ENCODE results near the gene STARD10. TPM values are rescaled to one million over a fixed set of nuclear protein-coding genes. Genes with fewer than 3 reads are reported as not detected.
A peak's percentile ranks its signal among the peaks of the same experiment; 100 is the strongest.

Gene STARD10
- total RNA-seq, 2 experiments from 2014 or later = 10.5 to 12.9 TPM

- H3K4me1 Mint-ChIP-seq (ENCODE audit: low read depth) = peaks cover 82% of the 10 kb centered on the region
- intact Hi-C loops (cut with DNase I, micrococcal nuclease) = no loop called here
- ChIA-PET POLR2A (interaction anchor here (0.7 kb wide), 1 partner anchor 15 kb away, joined by 3 read pairs; no protein-coding TSS in a partner anchor), CTCF (interaction anchor here (1.6 kb wide), 1 partner anchor 15 kb away, joined by 5 read pairs; no protein-coding TSS in a partner anchor)
- Histone ChIP-seq H3K9me3 (ENCODE audit: control insufficient read depth in 1 of 2, insufficient read depth in 1 of 2, low read length in 2 of 2) (no peaks in the 10 kb centered on the region), H3K36me3 (ENCODE audit: insufficient read depth, low read length) (no peaks in the 10 kb centered on the region), H3K4me3 (ENCODE audit: low read length) (no peak overlapping the region), H3K27ac (ENCODE audit: low read depth in 1 of 2, low read length in 2 of 2) (peak overlapping the region; percentile 62 to 83), H3K4me1 (ENCODE audit: insufficient read depth, low read length) (peaks cover 89% of the 10 kb centered on the region), H3K27me3 (ENCODE audit: control insufficient read depth in 1 of 2, insufficient read depth in 2 of 2, low read length in 2 of 2) (no peaks in the 10 kb centered on the region)
- ATAC-seq (ENCODE audit: poor library complexity) = no peak
- peak overlapping the region; percentile 95 for H3K27ac Mint-ChIP-seq
- peak overlapping the region; percentile 13 for H3K4me3 Mint-ChIP-seq
- H3K36me3 Mint-ChIP-seq (ENCODE audit: low read depth) = peaks cover 13% of the 10 kb centered on the region
- no peaks in the 10 kb centered on the region for H3K27me3 Mint-ChIP-seq
- no peak for TF ChIP-seq CTCF (IDR thresholded peaks at IDR 0.05)
- no peaks in the 10 kb centered on the region for H3K9me3 Mint-ChIP-seq
- no peak for DNase-seq
These were observed 53.8 kb downstream of the STARD10 start for GRCh38 chr11:72740060-72740424.

GRCh38 chr11:72739240-72740059 lies 54.4 kb downstream of the STARD10 start:
- Histone ChIP-seq H3K36me3 (ENCODE audit: insufficient read depth, low read length) (no peaks in the 10 kb centered on the region), H3K4me3 (ENCODE audit: low read length) (no peak overlapping the region), H3K9me3 (ENCODE audit: control insufficient read depth in 1 of 2, insufficient read depth in 1 of 2, low read length in 2 of 2) (no peaks in the 10 kb centered on the region), H3K27ac (ENCODE audit: low read depth in 1 of 2, low read length in 2 of 2) (peak overlapping the region; percentile 62 to 83), H3K27me3 (ENCODE audit: control insufficient read depth in 1 of 2, insufficient read depth in 2 of 2, low read length in 2 of 2) (no peaks in the 10 kb centered on the region), H3K4me1 (ENCODE audit: insufficient read depth, low read length) (peaks cover 84% of the 10 kb centered on the region)
- TF ChIP-seq CTCF (IDR thresholded peaks at IDR 0.05) = no peak
- H3K4me3 Mint-ChIP-seq = no peak overlapping the region
- no peaks in the 10 kb centered on the region for H3K27me3 Mint-ChIP-seq
- ATAC-seq (ENCODE audit: poor library complexity) (no peak), DNase-seq (peak in 1 of 14 experiments; percentile 47)
- H3K4me1 Mint-ChIP-seq (ENCODE audit: low read depth) = peaks cover 79% of the 10 kb centered on the region
- peak overlapping the region; percentile 95 for H3K27ac Mint-ChIP-seq
- H3K9me3 Mint-ChIP-seq = no peaks in the 10 kb centered on the region
- peaks cover 13% of the 10 kb centered on the region for H3K36me3 Mint-ChIP-seq (ENCODE audit: low read depth)
- ChIA-PET CTCF (interaction anchor here (0.9 to 1.6 kb wide), 2 partner anchors 14 kb away, joined by 3 to 5 read pairs; no protein-coding TSS in a partner anchor), POLR2A (interaction anchor here (0.7 kb wide), 1 partner anchor 14 kb away, joined by 3 read pairs; no protein-coding TSS in a partner anchor)
- intact Hi-C loops (cut with DNase I, micrococcal nuclease) = no loop called here

- intact Hi-C loops (cut with DNase I, micrococcal nuclease) = no loop called here
- no peaks in the 10 kb centered on the region for H3K27me3 ChIP-seq (ENCODE audit: control insufficient read depth in 1 of 2, insufficient read depth in 2 of 2, low read length in 2 of 2)
- ChIA-PET POLR2A (no interaction called here), CTCF (interaction anchor here (0.9 kb wide), 1 partner anchor 13 kb away, joined by 3 read pairs; no protein-coding TSS in a partner anchor)
- H3K9me3 ChIP-seq (ENCODE audit: control insufficient read depth in 1 of 2, insufficient read depth in 1 of 2, low read length in 2 of 2) = no peaks in the 10 kb centered on the region
- no peaks in the 10 kb centered on the region for H3K36me3 ChIP-seq (ENCODE audit: insufficient read depth, low read length)
- peaks cover 70% of the 10 kb centered on the region for H3K4me1 Mint-ChIP-seq (ENCODE audit: low read depth)
- H3K4me3 Mint-ChIP-seq = peak overlapping the region; percentile 17
- no peak for TF ChIP-seq CTCF (IDR thresholded peaks at IDR 0.05)
- peak in 3 of 14 experiments; percentile 28 to 68 (median 56) for DNase-seq
- peak overlapping the region; percentile 51 to 83 for H3K27ac ChIP-seq (ENCODE audit: low read depth in 1 of 2, low read length in 2 of 2)
- H3K27ac Mint-ChIP-seq = peak overlapping the region; percentile 95
- peaks cover 74% of the 10 kb centered on the region for H3K4me1 ChIP-seq (ENCODE audit: insufficient read depth, low read length)
- no peak for ATAC-seq (ENCODE audit: poor library complexity)
- peaks cover 13% of the 10 kb centered on the region for H3K36me3 Mint-ChIP-seq (ENCODE audit: low read depth)
- no peaks in the 10 kb centered on the region for H3K9me3 Mint-ChIP-seq
- H3K27me3 Mint-ChIP-seq = no peaks in the 10 kb centered on the region
- H3K4me3 ChIP-seq (ENCODE audit: low read length) = peak overlapping the region; percentile 38
These were observed 55.4 kb downstream of the STARD10 start for GRCh38 chr11:72738199-72739141.

All from CD4-positive, alpha-beta T cell (primary cell).